Activated naive CD4-positive, alpha-beta T cell treated with anti-CD3 and anti-CD28 coated beads, Interleukin-2, amount 10 ng/mL, durations not matched to agents 7 days and 5 days (primary cell): ENCODE data around the gene MIXL1.
"Not testable (repeated sequence)": the region's sequence is repeated elsewhere in the genome, so short reads cannot be mapped to it uniquely, and the experiment has no call there.

ENCODE experiments used
- CTCF ChIA-PET: fragments of 350-600 bp; sonication (Branson Sonifier 250); formaldehyde crosslinking; loops from one replicate; lab custom pipeline; 2021; ENCODE audit warnings: antibody characterized with exemption; lab: Charles Lee
- DNase-seq: peaks from one replicate; pipeline ENCODE4 v3.0.0-alpha.2; 2020
- H3K27ac Mint-ChIP-seq: one replicate; pipeline ENCODE4 v1.8.0; 2021; ENCODE audit warnings: mild to moderate bottlenecking, moderate library complexity, mixed read lengths
- H3K27me3 Mint-ChIP-seq: one replicate; pipeline ENCODE4 v1.8.0; 2021; ENCODE audit warnings: mild to moderate bottlenecking, mixed read lengths
- H3K36me3 Mint-ChIP-seq: one replicate; pipeline ENCODE4 v1.8.0; 2021; ENCODE audit warnings: mixed read lengths
- H3K4me1 Mint-ChIP-seq: one replicate; pipeline ENCODE4 v1.8.0; 2021; ENCODE audit warnings: mixed read lengths
- H3K4me3 Mint-ChIP-seq: one replicate; pipeline ENCODE4 v1.8.0; 2021; ENCODE audit warnings: mild to moderate bottlenecking, moderate library complexity, mixed read lengths
- H3K9me3 Mint-ChIP-seq: one replicate; pipeline ENCODE4 v1.8.0; 2021; ENCODE audit warnings: mixed read lengths

Gene MIXL1

GRCh38 chr1:226223786-226224244 is 351 bp downstream of the MIXL1 start:
- Mint-ChIP-seq H3K4me3 (peak overlapping the region; percentile 73), H3K36me3 (peaks cover 2% of the 10 kb centered on the region), H3K27ac (no peak overlapping the region), H3K27me3 (peaks cover 60% of the 10 kb centered on the region), H3K9me3 (no peaks in the 10 kb centered on the region), H3K4me1 (peaks cover 6% of the 10 kb centered on the region)
- CTCF ChIA-PET = interaction anchor here (0.5 to 1.0 kb wide), 2 partner anchors 25 to 76 kb away, joined by 3 read pairs; no protein-coding TSS in a partner anchor
- peak; percentile 57 for DNase-seq

- H3K27ac Mint-ChIP-seq = no peak overlapping the region
- peaks cover 6% of the 10 kb centered on the region for H3K4me1 Mint-ChIP-seq
- no peak for DNase-seq
- H3K27me3 Mint-ChIP-seq = peaks cover 39% of the 10 kb centered on the region
- H3K4me3 Mint-ChIP-seq = no peak overlapping the region
- CTCF ChIA-PET = interaction anchor here (1.7 kb wide), 1 partner anchor 101 kb away, joined by 4 read pairs; no protein-coding TSS in a partner anchor
- H3K9me3 Mint-ChIP-seq = no peaks in the 10 kb centered on the region
- H3K36me3 Mint-ChIP-seq = peaks cover 2% of the 10 kb centered on the region
Measured at GRCh38 chr1:226226601-226227000, 3.1 kb downstream of the MIXL1 start.

DNA sequence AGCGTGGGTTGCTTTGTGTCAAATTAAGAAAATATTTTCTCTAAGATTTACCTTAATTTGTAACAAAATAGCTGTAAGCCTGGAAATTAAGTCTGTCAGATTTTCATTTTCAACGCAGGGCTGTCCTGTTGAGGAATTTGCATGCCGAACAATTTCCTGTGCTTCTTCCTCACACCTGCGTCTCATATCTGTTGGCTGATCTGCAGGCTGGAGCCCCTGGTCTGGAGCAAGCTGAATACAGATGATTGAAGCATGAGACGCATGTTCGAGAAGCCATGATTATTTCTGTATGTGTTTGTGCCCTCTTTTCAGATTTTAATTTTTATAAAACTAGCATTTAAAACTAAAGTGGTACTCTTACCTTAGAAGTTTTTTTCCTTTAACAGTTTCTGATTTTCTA is 9.8 kb downstream of the MIXL1 start:
- Mint-ChIP-seq H3K27ac (no peak overlapping the region), H3K27me3 (no peaks in the 10 kb centered on the region), H3K4me3 (no peak overlapping the region), H3K36me3 (peaks cover 21% of the 10 kb centered on the region), H3K4me1 (no peaks in the 10 kb centered on the region), H3K9me3 (no peaks in the 10 kb centered on the region)
- CTCF ChIA-PET = no interaction called here
- no peak for DNase-seq

GRCh38 chr1:226233806-226234205 is 10.3 kb downstream of the MIXL1 start:
- no peak for DNase-seq
- no peaks in the 10 kb centered on the region for H3K9me3 Mint-ChIP-seq
- H3K4me1 Mint-ChIP-seq = no peaks in the 10 kb centered on the region
- H3K27me3 Mint-ChIP-seq = no peaks in the 10 kb centered on the region
- no peak overlapping the region for H3K4me3 Mint-ChIP-seq
- no peak overlapping the region for H3K27ac Mint-ChIP-seq
- H3K36me3 Mint-ChIP-seq = peaks cover 25% of the 10 kb centered on the region
- CTCF ChIA-PET = no interaction called here

- H3K9me3 Mint-ChIP-seq = no peaks in the 10 kb centered on the region
- H3K27me3 Mint-ChIP-seq = no peaks in the 10 kb centered on the region
- CTCF ChIA-PET = no interaction called here
- peaks cover 28% of the 10 kb centered on the region for H3K36me3 Mint-ChIP-seq
- no peak overlapping the region for H3K4me3 Mint-ChIP-seq
- no peaks in the 10 kb centered on the region for H3K4me1 Mint-ChIP-seq
- no peak for DNase-seq
- H3K27ac Mint-ChIP-seq = no peak overlapping the region
Measured at GRCh38 chr1:226236826-226237225, 13.4 kb downstream of the MIXL1 start.

DNA sequence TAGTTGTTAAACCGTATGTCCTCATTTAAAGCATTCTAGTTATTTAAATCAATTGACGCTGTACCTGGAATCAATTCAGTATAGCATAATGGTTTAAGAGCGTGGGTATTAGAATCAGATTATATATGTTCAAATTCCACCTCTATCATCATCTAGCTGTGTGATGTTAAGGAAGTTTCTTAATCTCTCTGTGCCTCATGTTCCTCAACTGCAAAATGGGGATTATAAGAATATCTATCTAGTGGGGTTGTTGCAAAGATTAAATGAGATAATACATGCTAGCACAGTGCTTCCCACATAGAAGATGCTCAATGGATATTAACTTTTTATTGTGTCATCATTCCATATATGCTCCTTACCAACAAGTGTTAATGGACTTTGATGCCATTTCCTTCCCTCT is 16.0 kb downstream of the MIXL1 start:
- DNase-seq = no peak
- CTCF ChIA-PET = interaction anchor here (0.6 to 1.3 kb wide), 2 partner anchors 41 to 94 kb away, joined by 3 read pairs; no protein-coding TSS in a partner anchor
- Mint-ChIP-seq H3K27me3 (no peaks in the 10 kb centered on the region), H3K9me3 (no peaks in the 10 kb centered on the region), H3K4me1 (no peaks in the 10 kb centered on the region), H3K36me3 (peaks cover 22% of the 10 kb centered on the region), H3K4me3 (no peak overlapping the region), H3K27ac (no peak overlapping the region)

- no peak for DNase-seq
- CTCF ChIA-PET = no interaction called here
- Mint-ChIP-seq H3K27me3 (no peaks in the 10 kb centered on the region), H3K36me3 (peaks cover 23% of the 10 kb centered on the region), H3K9me3 (no peaks in the 10 kb centered on the region), H3K4me1 (no peaks in the 10 kb centered on the region), H3K27ac (no peak overlapping the region), H3K4me3 (no peak overlapping the region)
Measured at GRCh38 chr1:226248091-226248490, 24.6 kb downstream of the MIXL1 start.

DNA sequence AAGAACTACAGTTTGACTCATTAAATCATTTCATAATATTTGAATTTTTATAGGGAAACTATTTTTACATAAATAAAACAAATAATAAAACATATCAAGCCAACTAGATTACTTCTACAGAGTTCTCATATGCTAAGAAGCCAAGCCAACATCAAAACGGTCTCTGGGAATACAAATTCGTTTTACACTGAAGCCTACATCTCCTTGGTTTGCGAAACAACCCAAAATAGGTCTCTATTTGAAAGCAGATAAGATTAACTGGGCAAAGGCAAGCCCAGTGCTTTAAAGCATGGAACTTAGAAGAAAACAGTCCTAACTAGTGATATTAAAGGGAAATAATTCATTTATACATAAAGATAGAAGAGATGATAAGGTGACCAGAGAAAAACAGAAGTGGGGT is 25.3 kb downstream of the MIXL1 start:
- Mint-ChIP-seq H3K4me3 (no peak overlapping the region), H3K27me3 (no peaks in the 10 kb centered on the region), H3K36me3 (peaks cover 23% of the 10 kb centered on the region), H3K27ac (no peak overlapping the region), H3K9me3 (no peaks in the 10 kb centered on the region), H3K4me1 (no peaks in the 10 kb centered on the region)
- CTCF ChIA-PET = no interaction called here
- DNase-seq = no peak

GRCh38 chr1:226250511-226250910 is 27.0 kb downstream of the MIXL1 start:
- H3K27me3 Mint-ChIP-seq = no peaks in the 10 kb centered on the region
- H3K27ac Mint-ChIP-seq = no peak overlapping the region
- CTCF ChIA-PET = no interaction called here
- no peak overlapping the region for H3K4me3 Mint-ChIP-seq
- no peaks in the 10 kb centered on the region for H3K9me3 Mint-ChIP-seq
- DNase-seq = no peak
- H3K36me3 Mint-ChIP-seq = peaks cover 20% of the 10 kb centered on the region
- no peaks in the 10 kb centered on the region for H3K4me1 Mint-ChIP-seq

GRCh38 chr1:226252841-226253240 is 29.4 kb downstream of the MIXL1 start:
- H3K27ac Mint-ChIP-seq, DNase-seq, H3K4me1 Mint-ChIP-seq, H3K4me3 Mint-ChIP-seq, H3K27me3 Mint-ChIP-seq, CTCF ChIA-PET, H3K9me3 Mint-ChIP-seq: not testable (repeated sequence)
- H3K36me3 Mint-ChIP-seq = peaks cover 16% of the 10 kb centered on the region

DNA sequence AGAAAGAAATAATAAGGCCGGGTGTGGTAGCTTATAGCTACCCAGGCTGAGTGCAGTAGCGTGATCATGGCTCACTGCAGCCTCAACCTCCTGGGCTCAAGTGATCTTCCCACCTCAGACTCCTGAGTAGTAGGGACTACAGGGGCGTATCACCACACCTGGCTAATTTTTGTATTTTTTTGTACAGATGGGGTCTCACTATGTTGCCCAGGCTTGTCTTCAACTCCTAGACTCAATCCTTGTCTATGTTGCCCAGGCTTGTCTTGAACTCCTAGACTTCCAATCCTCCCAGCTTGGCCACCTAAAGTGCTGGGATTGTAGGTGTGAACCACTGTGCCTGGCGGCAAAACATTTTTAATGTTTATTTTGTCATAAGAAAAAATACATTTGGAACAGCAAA is 30.5 kb downstream of the MIXL1 start:
- CTCF ChIA-PET = no interaction called here
- Mint-ChIP-seq H3K27me3 (no peaks in the 10 kb centered on the region), H3K4me3 (no peak overlapping the region), H3K4me1 (no peaks in the 10 kb centered on the region), H3K27ac (no peak overlapping the region), H3K36me3 (peaks cover 14% of the 10 kb centered on the region), H3K9me3 (no peaks in the 10 kb centered on the region)
- no peak for DNase-seq

- CTCF ChIA-PET = interaction anchor here (0.7 kb wide), 1 partner anchor 58 kb away, joined by 3 read pairs; no protein-coding TSS in a partner anchor
- no peak for DNase-seq
- Mint-ChIP-seq H3K9me3 (peaks cover 8% of the 10 kb centered on the region), H3K4me3 (no peak overlapping the region), H3K4me1 (no peaks in the 10 kb centered on the region), H3K27me3 (no peaks in the 10 kb centered on the region), H3K27ac (no peak overlapping the region), H3K36me3 (peaks cover 20% of the 10 kb centered on the region)
Measured at GRCh38 chr1:226255380-226255779, 31.9 kb downstream of the MIXL1 start.

GRCh38 chr1:226261818-226262217 is 38.4 kb downstream of the MIXL1 start:
- CTCF ChIA-PET = no interaction called here
- Mint-ChIP-seq H3K4me1 (no peaks in the 10 kb centered on the region), H3K27ac (no peak overlapping the region), H3K9me3 (peaks cover 15% of the 10 kb centered on the region), H3K27me3 (no peaks in the 10 kb centered on the region), H3K36me3 (peaks cover 48% of the 10 kb centered on the region), H3K4me3 (no peak overlapping the region)
- DNase-seq = no peak

DNA sequence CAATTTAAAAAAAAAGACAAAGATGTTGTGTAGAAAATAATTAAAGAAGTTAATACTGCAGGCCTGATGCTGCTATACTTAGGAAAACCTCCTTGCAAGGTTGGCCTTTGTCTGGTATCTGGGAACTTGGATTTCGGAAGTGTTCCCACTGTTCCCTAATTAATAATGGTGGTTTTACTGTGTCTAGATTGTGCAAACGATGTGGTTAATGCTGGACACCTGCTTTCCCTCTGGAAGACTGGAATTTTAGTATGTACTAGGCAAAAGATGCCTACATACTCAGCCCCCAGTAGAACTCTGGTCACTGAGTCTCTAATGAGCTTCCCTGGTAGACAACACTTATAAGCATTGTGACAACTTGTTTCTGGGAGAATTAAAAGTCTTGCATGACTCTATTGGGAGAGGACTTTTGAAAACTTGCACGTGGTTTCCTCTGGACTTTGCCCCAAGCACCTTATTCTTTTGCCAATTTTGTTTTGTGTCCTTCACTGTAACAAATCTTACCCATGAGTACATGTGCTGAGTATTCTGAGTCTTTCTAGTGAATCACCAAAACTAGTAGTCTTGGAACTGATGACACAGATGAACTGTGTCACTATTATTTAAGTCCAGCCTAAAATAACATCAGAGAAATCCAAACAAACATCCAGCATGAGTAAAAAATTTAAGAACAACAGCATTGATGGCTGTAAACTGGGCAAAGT is 45.1 kb downstream of the MIXL1 start:
- no peak overlapping the region for H3K27ac Mint-ChIP-seq
- CTCF ChIA-PET = no interaction called here
- no peak for DNase-seq

DNA sequence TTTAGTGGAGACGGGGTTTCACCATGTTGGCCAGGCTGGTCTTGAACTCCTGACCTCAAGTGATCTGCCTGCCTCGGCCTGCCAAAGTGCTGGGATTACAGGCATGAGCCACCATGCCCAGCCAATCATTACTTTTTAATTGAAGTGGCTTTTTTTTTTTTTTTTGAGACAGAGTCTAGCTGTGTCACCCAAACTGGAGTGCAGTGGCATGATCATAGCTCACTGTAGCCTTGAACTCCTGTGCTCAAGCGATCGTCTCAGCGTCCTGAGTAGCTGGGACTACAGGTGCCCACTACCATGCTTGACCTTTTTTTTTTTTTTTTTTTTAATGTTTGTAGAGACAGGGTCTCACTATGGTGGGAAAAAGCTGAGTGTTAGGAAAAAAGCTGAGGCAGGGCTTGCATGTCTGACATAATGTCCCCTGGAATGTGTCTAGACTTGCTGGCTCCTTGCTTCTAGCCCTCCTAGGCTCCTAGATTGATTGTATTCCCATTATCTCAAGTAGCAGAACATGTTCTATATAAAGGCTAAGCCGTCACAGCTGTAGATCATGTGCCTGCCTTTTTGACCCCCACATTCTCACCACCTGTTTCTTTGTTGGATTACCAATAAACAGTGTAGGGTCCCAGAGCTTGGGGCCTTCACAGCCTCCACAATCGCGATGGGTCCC is 48.9 kb downstream of the MIXL1 start:
- not testable (repeated sequence) for H3K4me1 Mint-ChIP-seq, H3K9me3 Mint-ChIP-seq, H3K27me3 Mint-ChIP-seq, H3K27ac Mint-ChIP-seq, H3K4me3 Mint-ChIP-seq, DNase-seq
- H3K36me3 Mint-ChIP-seq = peaks cover 16% of the 10 kb centered on the region
- CTCF ChIA-PET = interaction anchor here (0.6 kb wide), 1 partner anchor 484 kb away, joined by 4 read pairs; no protein-coding TSS in a partner anchor

More for the DNA sequence above, 45.1 kb downstream of the MIXL1 start:
- no peaks in the 10 kb centered on the region for H3K9me3 Mint-ChIP-seq
- no peaks in the 10 kb centered on the region for H3K4me1 Mint-ChIP-seq
- H3K4me3 Mint-ChIP-seq = no peak overlapping the region
- no peaks in the 10 kb centered on the region for H3K27me3 Mint-ChIP-seq
- H3K36me3 Mint-ChIP-seq = peaks cover 17% of the 10 kb centered on the region
